Osteoblast (primary cell): ENCODE measurements around the gene AOPEP. TPM values are rescaled to one million over a fixed set of nuclear protein-coding genes. Genes with fewer than 3 reads are reported as not detected.
A peak's percentile ranks its signal among the peaks of the same experiment; 100 is the strongest.

ENCODE experiments used
- DNase-seq: peaks from one replicate; pipeline ENCODE4 v3.0.0; 2011; ENCODE audit warnings: low spot score, mixed read lengths; ENCODE audit not compliant: insufficient read length; ENCODE audit errors: missing footprints
- H2AFZ ChIP-seq: 2 replicates; pipeline ENCODE4 v1.6.0; 2011; ENCODE audit warnings: mild to moderate bottlenecking, low read length
- H3K27ac ChIP-seq: 2 replicates; pipeline ENCODE4 v1.5.1; 2011; ENCODE audit warnings: mild to moderate bottlenecking, low read depth, low read length, moderate library complexity
- H3K27me3 ChIP-seq: 2 replicates; pipeline ENCODE4 v1.6.0; 2012; ENCODE audit warnings: mild to moderate bottlenecking, control low read depth, inconsistent platforms, low read length, moderate library complexity; ENCODE audit not compliant: insufficient read depth
- H3K36me3 ChIP-seq: 2 replicates; pipeline ENCODE4 v1.5.1; 2011; ENCODE audit warnings: mild to moderate bottlenecking, low read length, control low read depth, moderate library complexity; ENCODE audit not compliant: insufficient read depth
- H3K4me1 ChIP-seq: 2 replicates; pipeline ENCODE4 v1.5.1; 2011; ENCODE audit warnings: mild to moderate bottlenecking, low read length, control low read depth, moderate library complexity; ENCODE audit not compliant: insufficient read depth
- H3K4me2 ChIP-seq: 2 replicates; pipeline ENCODE4 v1.6.0; 2011; ENCODE audit warnings: mild to moderate bottlenecking, low read length; ENCODE audit not compliant: insufficient read depth
- H3K4me3 ChIP-seq: fragments of 200-600 bp; sonication (generic); 3 replicates; pipeline ENCODE4 v1.5.1; 2012; ENCODE audit warnings: mild to moderate bottlenecking, low read length, inconsistent platforms; ENCODE audit not compliant: insufficient read depth
- H3K79me2 ChIP-seq: 2 replicates; pipeline ENCODE4 v1.6.0; 2012; ENCODE audit warnings: mild to moderate bottlenecking, low read length, control low read depth, inconsistent platforms; ENCODE audit not compliant: insufficient read depth
- H3K9me3 ChIP-seq: 2 replicates; pipeline ENCODE4 v1.5.1; 2011; ENCODE audit warnings: low read depth, low read length, control low read depth
- H4K20me1 ChIP-seq: 2 replicates; pipeline ENCODE4 v1.6.0; 2012; ENCODE audit warnings: mild to moderate bottlenecking, low read length, control low read depth; ENCODE audit not compliant: insufficient read depth
- total RNA-seq: library from RNA; depleted of rRNA; stranded (reverse); fragments of >200 nt; gene quantifications from 2 replicates; pipeline ENCODE4 v1.2.3, GENCODE V29; 2012
- TF ChIP-seq, protein P1 (sequence below): IDR thresholded peaks from 2 replicates; pipeline ENCODE4 v1.5.1; 2011; ENCODE audit warnings: mild to moderate bottlenecking, low read depth, low read length, moderate library complexity; ENCODE audit errors: extremely low read depth

The AOPEP gene
- total RNA-seq, 1 donor, result 131 TPM

DNA sequence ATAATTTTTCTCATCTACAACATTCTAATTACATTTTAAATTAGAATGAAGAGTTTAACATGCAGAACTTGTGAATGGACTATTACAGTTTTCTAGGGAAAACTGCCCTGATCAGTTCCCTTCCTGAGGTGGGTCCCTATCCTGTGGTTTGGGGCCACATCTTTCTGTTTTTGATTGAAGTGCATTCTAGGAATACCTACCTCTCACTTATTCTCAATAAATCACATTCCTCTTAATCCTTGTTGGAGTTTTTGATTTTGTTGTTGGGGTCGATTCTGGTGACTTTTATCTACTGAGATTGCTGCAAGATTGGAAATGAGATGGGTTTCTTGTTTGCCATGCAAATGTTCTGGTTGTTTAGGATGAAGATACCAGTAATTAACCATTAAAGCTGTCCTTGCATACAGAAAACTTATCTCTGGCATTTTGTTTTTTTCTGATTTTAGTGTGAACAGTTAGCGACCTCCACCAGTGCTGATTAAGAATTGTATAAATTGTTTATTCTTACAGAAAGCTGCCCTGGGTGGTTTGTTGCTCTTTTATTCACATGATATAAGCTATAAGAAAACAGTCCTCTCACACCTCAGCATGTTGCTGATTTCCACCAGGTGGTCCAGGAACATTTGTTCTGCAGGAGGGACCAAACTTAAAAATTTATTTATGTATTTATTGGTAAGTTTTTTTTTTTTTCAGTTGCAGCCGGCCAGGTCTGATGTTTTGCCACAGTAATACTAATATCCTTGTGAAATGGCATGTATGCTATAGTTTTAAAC, 321.1 kb downstream of the AOPEP start:
- TF ChIP-seq, protein P1, sequence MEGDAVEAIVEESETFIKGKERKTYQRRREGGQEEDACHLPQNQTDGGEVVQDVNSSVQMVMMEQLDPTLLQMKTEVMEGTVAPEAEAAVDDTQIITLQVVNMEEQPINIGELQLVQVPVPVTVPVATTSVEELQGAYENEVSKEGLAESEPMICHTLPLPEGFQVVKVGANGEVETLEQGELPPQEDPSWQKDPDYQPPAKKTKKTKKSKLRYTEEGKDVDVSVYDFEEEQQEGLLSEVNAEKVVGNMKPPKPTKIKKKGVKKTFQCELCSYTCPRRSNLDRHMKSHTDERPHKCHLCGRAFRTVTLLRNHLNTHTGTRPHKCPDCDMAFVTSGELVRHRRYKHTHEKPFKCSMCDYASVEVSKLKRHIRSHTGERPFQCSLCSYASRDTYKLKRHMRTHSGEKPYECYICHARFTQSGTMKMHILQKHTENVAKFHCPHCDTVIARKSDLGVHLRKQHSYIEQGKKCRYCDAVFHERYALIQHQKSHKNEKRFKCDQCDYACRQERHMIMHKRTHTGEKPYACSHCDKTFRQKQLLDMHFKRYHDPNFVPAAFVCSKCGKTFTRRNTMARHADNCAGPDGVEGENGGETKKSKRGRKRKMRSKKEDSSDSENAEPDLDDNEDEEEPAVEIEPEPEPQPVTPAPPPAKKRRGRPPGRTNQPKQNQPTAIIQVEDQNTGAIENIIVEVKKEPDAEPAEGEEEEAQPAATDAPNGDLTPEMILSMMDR, result no peak
- H3K79me2 ChIP-seq, result peaks cover 96% of the 10 kb centered on the region
- DNase-seq, result no peak
- peaks cover 16% of the 10 kb centered on the region for H3K36me3 ChIP-seq
- H3K9me3 ChIP-seq, result no peaks in the 10 kb centered on the region
- peaks cover 58% of the 10 kb centered on the region for H4K20me1 ChIP-seq
- H3K27me3 ChIP-seq, result no peaks in the 10 kb centered on the region
- no peak overlapping the region for H2AFZ ChIP-seq
- peaks cover 20% of the 10 kb centered on the region for H3K4me1 ChIP-seq
- H3K27ac ChIP-seq, result peak overlapping the region; percentile 45
- peak overlapping the region; percentile 75 for H3K4me3 ChIP-seq
- peak overlapping the region; percentile 84 for H3K4me2 ChIP-seq

DNA sequence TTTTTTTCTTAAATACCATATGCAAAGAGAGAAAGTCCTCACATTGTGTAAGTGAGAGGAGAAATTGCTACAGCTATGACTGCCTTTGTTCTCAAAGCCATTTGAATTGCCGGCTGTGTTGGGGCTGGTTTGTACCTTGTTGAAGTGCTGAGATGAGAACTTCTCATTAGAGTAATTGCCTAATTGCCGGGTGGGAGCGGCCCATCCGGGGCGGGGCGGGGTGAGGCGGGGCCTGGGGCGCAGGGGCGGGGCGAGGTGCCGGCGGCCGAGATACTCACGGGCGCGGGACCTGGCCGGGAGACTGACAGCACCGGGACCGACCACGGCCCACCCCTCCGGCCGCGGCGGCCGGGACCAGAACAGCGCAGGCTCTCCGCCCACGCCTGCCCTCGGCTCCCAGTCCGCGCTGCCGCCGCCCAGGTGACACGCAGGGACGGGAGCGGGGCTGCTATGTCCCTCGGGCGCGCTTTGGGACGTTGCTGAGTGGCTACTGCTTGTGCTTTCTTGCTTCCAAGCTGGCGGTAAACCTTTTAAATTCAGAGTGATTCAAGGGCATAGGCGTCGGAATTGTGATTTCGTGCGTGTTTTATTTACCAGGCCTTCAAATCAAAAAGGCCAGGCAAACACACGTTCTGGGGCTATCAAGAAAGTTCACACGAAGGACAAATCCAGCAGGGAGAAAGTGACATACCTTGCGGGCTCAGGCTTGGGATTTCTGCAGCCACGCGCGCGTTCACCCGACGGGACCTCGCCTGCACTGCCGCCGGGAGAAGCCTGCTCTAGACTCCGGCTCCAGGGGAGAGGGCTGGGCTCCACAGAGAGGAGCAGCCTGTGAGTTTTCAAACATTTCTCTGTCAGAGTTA, 322.0 kb downstream of the AOPEP start:
- peaks cover 15% of the 10 kb centered on the region for H3K36me3 ChIP-seq
- H2AFZ ChIP-seq, result no peak overlapping the region
- H4K20me1 ChIP-seq, result peaks cover 56% of the 10 kb centered on the region

DNA sequence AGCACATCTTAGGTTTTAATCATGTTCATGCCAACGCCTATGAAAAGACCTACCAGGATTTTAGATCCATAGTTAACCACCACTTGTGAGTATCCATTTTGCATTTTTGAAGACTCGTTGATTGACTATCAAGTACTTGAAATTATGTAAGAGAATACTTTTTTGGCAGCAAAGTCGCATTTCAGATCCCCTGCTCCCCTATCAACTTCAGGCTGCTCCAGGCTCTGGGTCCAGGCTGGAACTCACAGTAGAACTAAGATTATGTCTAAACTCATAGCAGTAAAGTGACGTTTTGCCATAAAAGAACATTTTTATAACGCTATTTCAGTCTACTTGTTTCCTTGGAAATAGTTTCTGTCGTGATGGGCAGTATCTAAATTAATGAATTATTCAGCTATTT, 323.3 kb downstream of the AOPEP start:
- Histone ChIP-seq H2AFZ (no peak overlapping the region), H3K4me1 (peaks cover 33% of the 10 kb centered on the region), H3K27ac (peak overlapping the region; percentile 82), H3K79me2 (peaks cover 97% of the 10 kb centered on the region), H3K36me3 (peaks cover 2% of the 10 kb centered on the region), H4K20me1 (peaks cover 50% of the 10 kb centered on the region), H3K4me3 (peak overlapping the region; percentile 75), H3K4me2 (peak overlapping the region; percentile 84), H3K9me3 (no peaks in the 10 kb centered on the region), H3K27me3 (no peaks in the 10 kb centered on the region)
- no peak for DNase-seq
- TF ChIP-seq, protein P1, result no peak

More for the DNA sequence above, 322.0 kb downstream of the AOPEP start:
- H3K4me3 ChIP-seq, result peak overlapping the region; percentile 75
- peak overlapping the region; percentile 84 for H3K4me2 ChIP-seq
- H3K9me3 ChIP-seq, result no peaks in the 10 kb centered on the region
- DNase-seq, result peak; percentile 96
- TF ChIP-seq, protein P1, result no peak
- peaks cover 20% of the 10 kb centered on the region for H3K4me1 ChIP-seq
- H3K27ac ChIP-seq, result peak overlapping the region; percentile 82
- H3K27me3 ChIP-seq, result no peaks in the 10 kb centered on the region
- peaks cover 97% of the 10 kb centered on the region for H3K79me2 ChIP-seq
